Glutamatergic neuron (in vitro differentiated cells): ENCODE data around the gene TTC38. TPM values are rescaled to one million over a fixed set of nuclear protein-coding genes. Genes with fewer than 3 reads are reported as not detected.
"Not testable (repeated sequence)": the region's sequence is repeated elsewhere in the genome, so short reads cannot be mapped to it uniquely, and the experiment has no call there.

ENCODE experiments used
- DNase-seq: peaks from one replicate; pipeline ENCODE4 v3.0.0; 2022
- H3K27ac Mint-ChIP-seq: one replicate; pipeline ENCODE4 v1.8.0; 2020; ENCODE audit warnings: mild to moderate bottlenecking, mixed read lengths, inconsistent platforms; ENCODE audit not compliant: unreplicated experiment
- H3K27me3 Mint-ChIP-seq: one replicate; pipeline ENCODE4 v1.8.0; 2020; ENCODE audit warnings: mild to moderate bottlenecking, moderate library complexity, mixed read lengths, inconsistent platforms; ENCODE audit not compliant: unreplicated experiment
- H3K36me3 Mint-ChIP-seq: one replicate; pipeline ENCODE4 v1.8.0; 2020; ENCODE audit warnings: mild to moderate bottlenecking, mixed read lengths, inconsistent platforms; ENCODE audit not compliant: unreplicated experiment
- H3K4me1 Mint-ChIP-seq: one replicate; pipeline ENCODE4 v1.8.0; 2020; ENCODE audit warnings: mild to moderate bottlenecking, low read depth, mixed read lengths, inconsistent platforms; ENCODE audit not compliant: unreplicated experiment
- H3K4me3 Mint-ChIP-seq: one replicate; pipeline ENCODE4 v1.8.0; 2020; ENCODE audit warnings: mild to moderate bottlenecking, mixed read lengths, inconsistent platforms; ENCODE audit not compliant: unreplicated experiment
- H3K9me3 Mint-ChIP-seq: one replicate; pipeline ENCODE4 v1.8.0; 2020; ENCODE audit warnings: mild to moderate bottlenecking, moderate library complexity, mixed read lengths, inconsistent platforms; ENCODE audit not compliant: unreplicated experiment
- total RNA-seq: library from RNA; stranded (reverse); fragmentation: NEBNext Ultra II Directional; extraction: Animal tissue kit (Norgen Biotek cat#: 25700); gene quantifications from one replicate; pipeline ENCODE4 v1.2.1, GENCODE V29; 2021; ENCODE audit not compliant: unreplicated experiment
- TF ChIP-seq, protein P1 (sequence below): fragments of 200-600 bp; sonication (generic); IDR thresholded peaks from one replicate; pipeline ENCODE4 v1.5.0; 2021; ENCODE audit not compliant: partially characterized antibody, unreplicated experiment

TTC38 gene
- total RNA-seq, 1 donor from 2014 or later: 12.5 TPM

GRCh38 chr22:46260038-46260437 lies 7.8 kb upstream of the TTC38 start:
- DNase-seq: no peak
- Mint-ChIP-seq H3K27me3 (peaks cover 16% of the 10 kb centered on the region), H3K36me3 (peaks cover 48% of the 10 kb centered on the region), H3K27ac (no peak overlapping the region), H3K4me3 (no peak overlapping the region), H3K4me1 (no peaks in the 10 kb centered on the region), H3K9me3 (peaks cover 6% of the 10 kb centered on the region)
- TF ChIP-seq, protein P1, sequence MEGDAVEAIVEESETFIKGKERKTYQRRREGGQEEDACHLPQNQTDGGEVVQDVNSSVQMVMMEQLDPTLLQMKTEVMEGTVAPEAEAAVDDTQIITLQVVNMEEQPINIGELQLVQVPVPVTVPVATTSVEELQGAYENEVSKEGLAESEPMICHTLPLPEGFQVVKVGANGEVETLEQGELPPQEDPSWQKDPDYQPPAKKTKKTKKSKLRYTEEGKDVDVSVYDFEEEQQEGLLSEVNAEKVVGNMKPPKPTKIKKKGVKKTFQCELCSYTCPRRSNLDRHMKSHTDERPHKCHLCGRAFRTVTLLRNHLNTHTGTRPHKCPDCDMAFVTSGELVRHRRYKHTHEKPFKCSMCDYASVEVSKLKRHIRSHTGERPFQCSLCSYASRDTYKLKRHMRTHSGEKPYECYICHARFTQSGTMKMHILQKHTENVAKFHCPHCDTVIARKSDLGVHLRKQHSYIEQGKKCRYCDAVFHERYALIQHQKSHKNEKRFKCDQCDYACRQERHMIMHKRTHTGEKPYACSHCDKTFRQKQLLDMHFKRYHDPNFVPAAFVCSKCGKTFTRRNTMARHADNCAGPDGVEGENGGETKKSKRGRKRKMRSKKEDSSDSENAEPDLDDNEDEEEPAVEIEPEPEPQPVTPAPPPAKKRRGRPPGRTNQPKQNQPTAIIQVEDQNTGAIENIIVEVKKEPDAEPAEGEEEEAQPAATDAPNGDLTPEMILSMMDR: no peak

- Mint-ChIP-seq H3K27ac (no peak overlapping the region), H3K27me3 (peaks cover 16% of the 10 kb centered on the region), H3K9me3 (peaks cover 14% of the 10 kb centered on the region), H3K4me1 (peaks cover 2% of the 10 kb centered on the region), H3K4me3 (no peak overlapping the region), H3K36me3 (peaks cover 46% of the 10 kb centered on the region)
- peak; percentile 58 for DNase-seq
- TF ChIP-seq, protein P1: no peak
Measured at GRCh38 chr22:46262449-46263215, 5.2 kb upstream of the TTC38 start.

DNA sequence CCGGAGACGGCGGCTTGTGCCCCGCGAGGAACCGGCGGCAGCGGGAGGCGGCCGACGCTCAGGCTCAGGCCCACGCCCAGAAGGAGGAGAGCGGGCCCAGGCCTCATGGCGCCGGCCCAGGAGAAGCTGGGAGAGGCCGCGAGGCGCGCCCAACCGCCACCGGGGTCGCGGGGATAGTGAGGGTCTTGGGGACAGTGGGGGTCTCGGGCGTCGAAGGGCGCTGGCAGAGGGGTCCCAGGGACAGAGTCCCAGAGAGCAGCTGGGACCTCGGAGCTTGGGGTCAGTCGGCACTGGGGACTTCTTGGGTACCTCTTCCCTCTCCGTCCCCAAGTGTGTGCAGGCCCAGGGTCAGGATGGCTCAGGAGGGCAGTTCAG lies 4.6 kb upstream of the TTC38 start, which contains the start of gene PKDREJ:
TSS of gene PKDREJ (minus strand) at position 128 of the 375 bp plus-strand sequence. CDS start at position 107, 21 bp downstream.
- Mint-ChIP-seq H3K4me1 (peaks cover 2% of the 10 kb centered on the region), H3K27ac (no peak within 1 kb of the TSS), H3K9me3 (peaks cover 14% of the 10 kb centered on the region), H3K36me3 (peaks cover 41% of the 10 kb centered on the region), H3K27me3 (peaks cover 16% of the 10 kb centered on the region), H3K4me3 (peak within 1 kb of the TSS; percentile 40)
- DNase-seq: no peak
- TF ChIP-seq, protein P1: no peak

GRCh38 chr22:46264520-46264919 lies 3.3 kb upstream of the TTC38 start:
- peaks cover 38% of the 10 kb centered on the region for H3K36me3 Mint-ChIP-seq
- not testable (repeated sequence) for H3K27ac Mint-ChIP-seq, H3K4me1 Mint-ChIP-seq, H3K4me3 Mint-ChIP-seq, DNase-seq
- H3K27me3 Mint-ChIP-seq: peaks cover 16% of the 10 kb centered on the region
- peaks cover 17% of the 10 kb centered on the region for H3K9me3 Mint-ChIP-seq

DNA sequence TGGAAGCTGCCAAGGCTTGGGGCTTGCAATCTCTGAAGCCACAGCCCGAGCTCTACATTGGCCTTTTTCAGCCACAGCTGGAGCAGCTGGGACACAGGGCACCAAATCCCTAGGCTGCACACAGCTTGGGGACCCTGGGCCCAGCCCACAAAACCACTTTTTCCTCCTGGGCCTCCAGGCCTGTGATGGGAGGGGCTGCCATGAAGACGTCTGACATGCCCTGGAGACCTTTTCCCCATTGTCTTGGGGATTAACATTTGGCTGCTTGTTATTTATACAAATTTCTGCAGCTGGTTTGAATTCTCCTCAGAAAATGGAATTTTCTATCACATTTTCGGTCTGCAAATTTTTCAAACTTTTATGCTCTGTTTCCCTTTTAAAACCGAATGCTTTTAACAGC lies 2.2 kb upstream of the TTC38 start:
- DNase-seq, H3K4me3 Mint-ChIP-seq, H3K4me1 Mint-ChIP-seq, H3K27ac Mint-ChIP-seq: not testable (repeated sequence)
- peaks cover 33% of the 10 kb centered on the region for H3K36me3 Mint-ChIP-seq
- peaks cover 17% of the 10 kb centered on the region for H3K9me3 Mint-ChIP-seq
- H3K27me3 Mint-ChIP-seq: peaks cover 17% of the 10 kb centered on the region

GRCh38 chr22:46269564-46269963 lies 1.8 kb downstream of the TTC38 start:
- TF ChIP-seq, protein P1: no peak
- Mint-ChIP-seq H3K27ac (no peak overlapping the region), H3K27me3 (peaks cover 4% of the 10 kb centered on the region), H3K36me3 (peaks cover 4% of the 10 kb centered on the region), H3K9me3 (peaks cover 11% of the 10 kb centered on the region), H3K4me1 (peaks cover 10% of the 10 kb centered on the region), H3K4me3 (peak overlapping the region; percentile 58)
- no peak for DNase-seq
